ENCODE data around the gene CCDC187. TPM values are rescaled to one million over a fixed set of nuclear protein-coding genes. Genes with fewer than 3 reads are reported as not detected.
A peak's percentile ranks its signal among the peaks of the same experiment; 100 is the strongest.

CCDC187 gene
- total RNA-seq, 5 donors from 2014 or later (not counting 1 experiment from before 2014, with no cell fraction given), result 0.07 to 0.20 (median 0.09) TPM; not detected in 1

GRCh38 chr9:136229096-136230065, 74.5 kb downstream of the CCDC187 start:
- no peaks in the 10 kb centered on the region for H3K9me3 Mint-ChIP-seq
- H3K36me3 ChIP-seq (ENCODE audit: control insufficient read depth in 2 of 2, extremely low read depth in 1 of 2, insufficient read depth in 1 of 2, low read length in 1 of 2), result peaks cover 7 to 13% of the 10 kb centered on the region in 2 donors
- 93% methylated on average over 18 of the region's 33 CpGs for WGBS (ENCODE audit: insufficient coverage)
- no peak overlapping the region for H3K27ac ChIP-seq (ENCODE audit: low read length)
- H3K4me3 ChIP-seq (ENCODE audit: control insufficient read depth in 1 of 2, extremely low read depth in 1 of 2, low read length in 1 of 2), result no peak overlapping the region
- peaks cover 40 to 53% (median 47%) of the 10 kb centered on the region in 3 donors for H3K4me1 Mint-ChIP-seq
- no peaks in the 10 kb centered on the region for H3K27me3 ChIP-seq (replicated peaks in 1 of 2; ENCODE audit: control insufficient read depth in 2 of 2, extremely low read depth in 1 of 2, insufficient read depth in 2 of 2, low read length in 1 of 2)
- no peak overlapping the region for H3K4me3 Mint-ChIP-seq
- ChIA-PET CTCF (no interaction called here), POLR2A (no interaction called here)
- DNase-seq, result no peak
- peaks cover 14% of the 10 kb centered on the region for H3K36me3 Mint-ChIP-seq
- H3K4me1 ChIP-seq (ENCODE audit: control insufficient read depth in 1 of 2, extremely low read depth in 1 of 2, insufficient read depth in 2 of 2, low read length in 2 of 2), result peaks cover 2 to 37% of the 10 kb centered on the region in 2 experiments
- ATAC-seq (replicated peaks in 1 of 4), result no peak
- H3K27me3 Mint-ChIP-seq, result no peaks in the 10 kb centered on the region
- H3K9me3 ChIP-seq, result no peaks in the 10 kb centered on the region
- H3K27ac Mint-ChIP-seq, result no peak overlapping the region

- DNase-seq, result no peak
- Mint-ChIP-seq H3K4me1 (peaks cover 32 to 48% (median 39%) of the 10 kb centered on the region in 3 donors), H3K4me3 (no peak overlapping the region), H3K9me3 (no peaks in the 10 kb centered on the region), H3K36me3 (peaks cover 16% of the 10 kb centered on the region), H3K27me3 (no peaks in the 10 kb centered on the region), H3K27ac (no peak overlapping the region)
- H3K27me3 ChIP-seq (replicated peaks in 1 of 2; ENCODE audit: control insufficient read depth in 2 of 2, extremely low read depth in 1 of 2, insufficient read depth in 2 of 2, low read length in 1 of 2), result no peaks in the 10 kb centered on the region
- 76% methylated on average over 12 of the region's 18 CpGs for WGBS (ENCODE audit: insufficient coverage)
- no peak for ATAC-seq (replicated peaks in 1 of 4)
- ChIA-PET CTCF (no interaction called here), POLR2A (no interaction called here)
- peaks cover 2 to 47% of the 10 kb centered on the region in 2 experiments for H3K4me1 ChIP-seq (ENCODE audit: control insufficient read depth in 1 of 2, extremely low read depth in 1 of 2, insufficient read depth in 2 of 2, low read length in 2 of 2)
- H3K36me3 ChIP-seq (ENCODE audit: control insufficient read depth in 2 of 2, extremely low read depth in 1 of 2, insufficient read depth in 1 of 2, low read length in 1 of 2), result peaks cover 10 to 19% of the 10 kb centered on the region in 2 donors
- H3K27ac ChIP-seq (ENCODE audit: low read length), result no peak overlapping the region
- no peak overlapping the region for H3K4me3 ChIP-seq (ENCODE audit: control insufficient read depth in 1 of 2, extremely low read depth in 1 of 2, low read length in 1 of 2)
- no peaks in the 10 kb centered on the region for H3K9me3 ChIP-seq
Measured at GRCh38 chr9:136228107-136228875, 75.6 kb downstream of the CCDC187 start.

GRCh38 chr9:136226680-136227407, 77.0 kb downstream of the CCDC187 start:
- no peak overlapping the region for H3K27ac Mint-ChIP-seq
- peaks cover 0 to 36% of the 10 kb centered on the region in 2 experiments for H3K4me1 ChIP-seq (ENCODE audit: control insufficient read depth in 1 of 2, extremely low read depth in 1 of 2, insufficient read depth in 2 of 2, low read length in 2 of 2)
- peak overlapping the region; percentile 89 for H3K27ac ChIP-seq (ENCODE audit: low read length)
- H3K4me3 Mint-ChIP-seq, result no peak overlapping the region
- peaks cover 19 to 39% (median 28%) of the 10 kb centered on the region in 3 donors for H3K4me1 Mint-ChIP-seq
- H3K27me3 Mint-ChIP-seq, result no peaks in the 10 kb centered on the region
- peaks cover 17% of the 10 kb centered on the region for H3K36me3 Mint-ChIP-seq
- no peaks in the 10 kb centered on the region for H3K9me3 Mint-ChIP-seq
- peaks cover 10 to 27% of the 10 kb centered on the region in 2 donors for H3K36me3 ChIP-seq (ENCODE audit: control insufficient read depth in 2 of 2, extremely low read depth in 1 of 2, insufficient read depth in 1 of 2, low read length in 1 of 2)
- DNase-seq (no peak), ATAC-seq (replicated peaks in 1 of 4) (no peak)
- ChIA-PET CTCF (no interaction called here), POLR2A (interaction anchor here in 1 of 2 donors (0.6 kb wide), 1 partner anchor 1387 kb away, joined by 4 read pairs; no protein-coding TSS in a partner anchor)
- H3K9me3 ChIP-seq, result no peaks in the 10 kb centered on the region
- no peak overlapping the region for H3K4me3 ChIP-seq (ENCODE audit: control insufficient read depth in 1 of 2, extremely low read depth in 1 of 2, low read length in 1 of 2)
- no peaks in the 10 kb centered on the region for H3K27me3 ChIP-seq (replicated peaks in 1 of 2; ENCODE audit: control insufficient read depth in 2 of 2, extremely low read depth in 1 of 2, insufficient read depth in 2 of 2, low read length in 1 of 2)
- WGBS (ENCODE audit: insufficient coverage), result 97% methylated on average over 28 of the region's 30 CpGs

- H3K4me1 ChIP-seq (ENCODE audit: control insufficient read depth in 1 of 2, extremely low read depth in 1 of 2, insufficient read depth in 2 of 2, low read length in 2 of 2), result peaks cover 0 to 28% of the 10 kb centered on the region in 2 experiments
- H3K36me3 ChIP-seq (ENCODE audit: control insufficient read depth in 2 of 2, extremely low read depth in 1 of 2, insufficient read depth in 1 of 2, low read length in 1 of 2), result peaks cover 13 to 33% of the 10 kb centered on the region in 2 donors
- H3K27ac ChIP-seq (ENCODE audit: low read length), result peak overlapping the region; percentile 89
- Mint-ChIP-seq H3K36me3 (peaks cover 21% of the 10 kb centered on the region), H3K4me1 (peaks cover 13 to 32% (median 22%) of the 10 kb centered on the region in 3 donors), H3K9me3 (no peaks in the 10 kb centered on the region), H3K27ac (peak overlapping the region; percentile 84 to 87), H3K4me3 (peak overlapping the region; percentile 8 to 68 (median 45)), H3K27me3 (no peaks in the 10 kb centered on the region)
- ChIA-PET CTCF (no interaction called here), POLR2A (no interaction called here)
- no peak overlapping the region for H3K4me3 ChIP-seq (ENCODE audit: control insufficient read depth in 1 of 2, extremely low read depth in 1 of 2, low read length in 1 of 2)
- DNase-seq (peak; percentile 18 to 76 (median 58)), ATAC-seq (replicated peaks in 1 of 4) (peak; percentile 75 to 83 (median 76))
- no peaks in the 10 kb centered on the region for H3K9me3 ChIP-seq
- 74% methylated on average over 25 of the region's 30 CpGs for WGBS (ENCODE audit: insufficient coverage)
- no peaks in the 10 kb centered on the region for H3K27me3 ChIP-seq (replicated peaks in 1 of 2; ENCODE audit: control insufficient read depth in 2 of 2, extremely low read depth in 1 of 2, insufficient read depth in 2 of 2, low read length in 1 of 2)
Measured at GRCh38 chr9:136225748-136226679, 77.9 kb downstream of the CCDC187 start.

GRCh38 chr9:136225366-136225747, 78.5 kb downstream of the CCDC187 start:
- peaks cover 0 to 31% of the 10 kb centered on the region in 2 experiments for H3K4me1 ChIP-seq (ENCODE audit: control insufficient read depth in 1 of 2, extremely low read depth in 1 of 2, insufficient read depth in 2 of 2, low read length in 2 of 2)
- DNase-seq, result peak in 21 of 35 experiments; percentile 2 to 54 (median 19)
- WGBS (ENCODE audit: insufficient coverage), result 67% methylated on average over 14 of the region's 19 CpGs
- Mint-ChIP-seq H3K27ac (peak overlapping the region; percentile 84 to 87), H3K36me3 (peaks cover 27% of the 10 kb centered on the region), H3K4me3 (peak overlapping the region; percentile 8 to 68 (median 45)), H3K27me3 (no peaks in the 10 kb centered on the region), H3K4me1 (peaks cover 11 to 36% (median 20%) of the 10 kb centered on the region in 3 donors), H3K9me3 (no peaks in the 10 kb centered on the region)
- POLR2A ChIA-PET, result no interaction called here
- H3K9me3 ChIP-seq, result no peaks in the 10 kb centered on the region
- CTCF ChIA-PET, result no interaction called here
- H3K27ac ChIP-seq (ENCODE audit: low read length), result peak overlapping the region; percentile 89
- H3K4me3 ChIP-seq (ENCODE audit: control insufficient read depth in 1 of 2, extremely low read depth in 1 of 2, low read length in 1 of 2), result no peak overlapping the region
- no peaks in the 10 kb centered on the region for H3K27me3 ChIP-seq (replicated peaks in 1 of 2; ENCODE audit: control insufficient read depth in 2 of 2, extremely low read depth in 1 of 2, insufficient read depth in 2 of 2, low read length in 1 of 2)
- ATAC-seq (replicated peaks in 1 of 4), result peak in 3 of 4 experiments; percentile 30 to 49 (median 47)
- peaks cover 16 to 39% of the 10 kb centered on the region in 2 donors for H3K36me3 ChIP-seq (ENCODE audit: control insufficient read depth in 2 of 2, extremely low read depth in 1 of 2, insufficient read depth in 1 of 2, low read length in 1 of 2)

Measured in T-cell (primary cell).